Neural progenitor cell (in vitro differentiated cells): ENCODE measurements around the gene DDRGK1.

Source experiments
- CTCF ChIP-seq: fragments of 200-600 bp; sonication (generic); IDR thresholded peaks from 2 replicates; pipeline ENCODE4 v1.5.1; 2017; ENCODE audit warnings: antibody characterized with exemption, mild to moderate bottlenecking
- EZH2phosphoT487 ChIP-seq: fragments of 200-600 bp; sonication (generic); IDR thresholded peaks from 2 replicates; pipeline ENCODE4 v1.6.1; 2017; ENCODE audit warnings: antibody characterized with exemption

GRCh38 chr20:3248167-3248992, 43.9 kb upstream of the DDRGK1 start:
- peak; percentile 39 for TF ChIP-seq EZH2phosphoT487
- peak; percentile 28 for TF ChIP-seq CTCF
